T-helper 2 cell (primary cell): ENCODE measurements around the gene EEF1AKMT2.
"Not testable (repeated sequence)": the region's sequence is repeated elsewhere in the genome, so short reads cannot be mapped to it uniquely, and the experiment has no call there.

Experiments used
- DNase-seq, 5 experiments: peaks; one replicate each; pipeline versions ENCODE4 v3.0.0 to v3.0.0-alpha.2; 2012 to 2022
- total RNA-seq, 2 donors: gene quantifications; one replicate each; lab custom pipeline; 2026; lab: John Stamatoyannopoulos, UW

The EEF1AKMT2 gene
- 6.9 to 7.5 reads per million in 2 donors for total RNA-seq

DNA sequence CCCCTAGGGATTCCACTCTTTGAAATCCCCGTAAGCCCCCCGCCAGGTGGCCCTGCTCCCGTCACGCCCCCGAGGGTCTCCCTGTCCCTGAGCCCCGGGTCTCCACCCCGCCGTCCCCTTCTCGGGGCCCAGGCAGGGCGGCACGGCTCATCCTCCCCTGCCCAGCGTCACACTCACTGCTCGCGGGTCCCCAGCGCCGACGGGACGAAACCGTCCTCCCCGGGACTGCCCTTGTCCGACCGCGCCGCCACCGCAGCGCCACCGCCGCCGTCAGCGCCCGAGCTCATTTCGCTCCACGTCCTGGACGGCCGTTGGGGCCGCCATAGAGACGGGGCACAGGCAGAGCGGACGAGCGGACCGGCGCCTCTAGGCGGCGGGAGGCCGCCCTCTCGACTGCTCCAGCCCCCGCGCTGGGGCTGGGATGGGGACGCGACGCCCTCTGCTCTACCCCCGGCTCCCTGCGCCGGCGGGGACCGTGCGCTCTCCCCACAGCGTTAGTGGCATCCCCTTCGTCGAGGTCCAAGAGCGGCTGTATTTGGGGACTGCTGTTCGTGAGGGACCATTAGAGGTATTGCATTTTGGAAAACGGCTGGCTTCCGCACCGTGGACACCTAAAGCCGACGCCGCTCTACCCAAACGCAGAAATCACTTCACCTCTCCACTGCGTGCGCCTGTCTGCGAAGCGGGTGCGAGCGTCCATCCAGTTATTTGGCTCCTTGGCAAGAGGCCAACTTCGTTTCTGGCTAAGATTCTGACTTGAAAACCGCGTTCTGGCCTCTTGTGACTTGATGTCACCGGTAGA is at the start of gene EEF1AKMT2:
TSS of gene EEF1AKMT2 (minus strand) at position 341 of the 802 bp plus-strand sequence. CDS start at position 287, 54 bp downstream.
- peak; percentile 56 to 91 (median 74) for DNase-seq

DNA sequence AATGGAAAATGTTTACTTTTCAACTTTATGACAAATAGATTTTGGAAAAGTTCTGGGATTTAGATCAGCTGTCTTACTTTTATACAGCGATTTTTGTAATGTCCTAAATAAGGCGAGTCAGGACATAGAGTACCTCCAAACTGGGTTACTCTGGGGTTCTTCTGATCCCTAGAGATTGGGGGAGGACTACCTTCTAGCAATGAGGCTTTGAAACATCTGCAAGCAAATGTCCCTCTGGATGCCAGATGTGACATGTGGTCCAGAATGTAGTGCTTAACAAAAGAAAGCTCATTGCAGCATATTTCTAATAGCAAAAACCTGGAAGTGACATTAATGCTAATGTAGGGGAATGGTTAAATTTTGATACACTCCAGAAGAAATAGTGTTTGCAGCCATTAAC is 46.0 kb upstream of the EEF1AKMT2 start:
- DNase-seq, result no peak

DNA sequence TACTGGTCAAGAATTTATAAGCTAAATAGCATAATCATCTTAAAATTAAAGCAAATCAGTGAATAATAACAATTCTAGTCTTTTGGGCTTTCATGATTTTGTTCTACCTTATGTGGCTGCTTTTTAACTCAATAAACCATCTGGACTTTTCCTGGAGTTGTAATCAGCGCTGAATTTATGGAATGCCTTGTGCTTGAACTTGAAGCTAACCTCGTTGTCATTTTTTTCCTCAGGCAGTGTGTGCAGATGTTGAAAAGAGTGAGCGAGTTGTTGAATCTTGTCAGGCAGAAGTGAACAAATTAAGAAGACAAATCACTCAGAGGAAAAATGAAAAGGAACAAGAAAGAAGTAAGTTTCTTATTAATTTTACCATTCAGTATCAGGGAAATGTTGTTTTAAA is 39.4 kb upstream of the EEF1AKMT2 start:
- DNase-seq, result no peak

DNA sequence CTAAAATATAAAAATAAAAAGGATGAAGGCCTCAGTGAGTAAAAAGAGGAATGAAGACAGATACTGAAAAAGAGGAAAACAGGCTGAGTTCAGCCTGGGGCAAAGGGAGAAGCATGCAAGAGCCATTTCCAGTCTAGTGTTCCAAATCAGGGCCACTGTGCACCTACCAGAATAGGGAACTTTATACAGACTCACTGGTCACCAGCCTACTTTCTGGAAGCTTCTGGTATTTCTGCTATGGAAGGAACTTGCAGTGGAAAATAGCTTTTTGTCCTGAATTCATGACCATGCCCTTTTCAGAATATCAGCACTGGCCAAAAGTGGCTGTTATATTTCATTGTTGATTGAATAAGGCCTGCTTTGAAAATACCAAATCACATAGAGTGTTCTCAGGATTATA is 38.8 kb upstream of the EEF1AKMT2 start:
- DNase-seq, result no peak

DNA sequence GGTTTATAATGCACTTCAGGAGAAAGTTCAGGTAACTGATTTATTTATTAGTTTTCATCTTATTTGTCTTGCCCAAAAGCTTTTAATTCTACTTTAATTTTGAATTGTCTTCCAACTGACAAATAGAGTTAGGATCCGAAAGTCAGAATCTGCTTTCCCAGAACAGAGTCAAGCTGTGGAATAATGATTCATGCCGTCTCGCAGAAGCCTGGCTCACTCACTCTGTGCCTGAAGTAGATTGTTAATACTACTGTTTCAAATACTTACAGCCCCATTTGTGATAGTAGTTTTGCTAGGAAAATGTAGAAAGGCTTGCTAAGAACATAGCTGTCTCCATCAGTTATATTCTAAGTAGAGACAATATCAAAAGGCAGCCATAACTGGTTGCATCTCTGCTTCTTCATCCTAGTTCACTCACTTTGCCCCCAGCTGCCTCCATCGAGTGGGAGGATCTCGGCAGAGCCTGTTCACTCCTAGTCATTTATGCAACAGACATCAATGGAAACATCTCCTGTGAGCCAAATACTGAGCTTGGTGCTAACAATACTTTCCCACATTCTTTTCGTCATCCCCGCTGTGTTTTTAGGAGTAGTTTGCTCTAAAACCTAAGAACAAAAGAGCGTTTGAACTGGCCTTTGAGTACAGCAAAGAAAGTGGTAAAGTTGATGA is 37.9 kb upstream of the EEF1AKMT2 start:
- DNase-seq, result no peak

DNA sequence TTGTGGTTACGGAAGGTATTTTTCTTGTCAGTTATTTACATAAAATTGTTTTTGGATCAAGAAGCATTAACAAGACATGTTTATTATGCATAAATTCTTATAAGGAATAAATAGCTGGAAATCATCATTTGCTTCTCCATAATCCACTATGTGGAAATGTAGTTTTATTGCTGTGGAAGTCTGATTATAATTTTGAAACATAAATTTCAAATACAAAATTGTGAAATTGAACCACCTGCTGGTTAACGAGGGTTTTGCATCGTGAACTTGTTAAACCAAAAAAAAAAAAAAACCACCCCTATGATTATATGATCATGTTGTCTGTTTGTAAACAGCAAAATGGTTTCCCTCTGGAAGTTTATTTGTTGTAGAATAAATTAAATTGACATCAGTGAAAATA is 35.8 kb upstream of the EEF1AKMT2 start:
- peak in 1 of 5 experiments; percentile 37 for DNase-seq

DNA sequence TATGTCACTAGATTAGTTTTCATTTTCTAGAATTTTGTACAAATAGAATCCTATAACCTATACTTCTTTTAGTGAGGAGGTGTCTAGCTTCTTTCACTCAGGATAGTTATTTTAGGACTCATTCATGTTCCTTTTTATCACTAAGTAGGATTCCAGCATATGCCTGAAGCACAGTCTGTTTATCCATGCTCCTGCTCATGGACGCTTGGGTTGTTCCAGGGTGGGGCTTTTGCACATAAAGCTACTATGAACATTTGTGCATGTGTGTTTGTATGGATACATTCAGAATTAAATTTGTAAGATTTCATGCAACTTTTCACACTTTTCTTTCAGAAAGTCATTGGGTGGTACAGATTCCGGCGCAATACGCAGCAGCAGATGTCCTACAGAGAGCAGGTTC is 34.6 kb upstream of the EEF1AKMT2 start:
- DNase-seq, result no peak

DNA sequence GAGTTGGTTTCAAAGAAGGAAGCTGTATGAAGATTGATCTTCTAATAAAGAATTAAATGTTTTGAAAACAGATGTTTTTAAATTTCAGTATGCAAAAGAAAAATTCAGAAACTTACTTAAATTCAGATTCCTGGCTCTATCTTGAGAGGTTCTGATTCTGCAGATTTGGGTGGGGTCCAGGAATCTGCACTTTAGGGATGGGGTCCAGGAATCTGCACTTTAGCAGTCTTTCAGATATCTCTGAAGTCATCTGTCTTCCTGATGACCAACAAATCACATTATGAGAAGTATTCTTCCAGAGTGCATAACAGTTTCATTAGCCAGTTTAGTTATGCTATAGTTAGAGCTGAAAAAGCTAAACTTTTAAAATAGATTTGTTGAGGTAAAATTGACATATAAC is 34.0 kb upstream of the EEF1AKMT2 start:
- DNase-seq, result no peak

DNA sequence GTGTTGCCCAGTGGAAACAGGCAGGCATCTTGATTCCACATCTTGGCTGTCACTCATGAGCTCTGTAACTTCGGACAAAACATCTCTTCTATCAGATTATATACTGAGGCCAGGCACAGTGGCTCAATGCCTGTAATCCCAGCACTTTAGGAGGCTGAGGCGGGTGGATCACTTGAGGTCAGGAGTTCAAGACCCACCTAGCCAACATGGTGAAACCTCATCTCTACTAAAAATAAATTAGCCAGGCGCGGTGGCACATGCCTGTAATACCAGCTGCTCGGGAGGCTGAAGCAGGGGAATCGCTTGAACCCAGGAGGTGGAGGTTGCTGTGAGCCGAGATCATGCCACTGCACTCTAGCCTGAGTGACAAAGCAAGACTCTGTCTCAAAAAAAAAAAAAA is 33.2 kb upstream of the EEF1AKMT2 start:
- not testable (repeated sequence) for DNase-seq

DNA sequence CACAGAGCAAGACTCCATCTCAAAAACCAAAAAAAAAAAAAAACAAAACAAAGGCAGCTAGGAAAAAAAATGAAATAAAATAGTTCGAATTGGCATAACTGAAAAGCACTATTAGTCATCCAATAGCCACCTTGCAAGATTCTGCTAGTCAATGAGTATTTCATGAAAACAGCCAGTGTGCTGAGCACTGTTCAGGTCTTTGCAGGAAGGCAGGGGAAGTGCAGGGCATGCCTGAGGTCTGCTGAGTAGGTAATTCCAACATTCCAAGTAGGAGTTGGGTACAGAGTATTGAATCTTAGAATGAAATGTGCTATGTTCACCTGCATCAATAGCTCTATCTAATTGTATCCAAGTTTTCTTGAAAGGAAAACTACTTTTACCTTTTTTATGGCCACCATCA is 32.8 kb upstream of the EEF1AKMT2 start:
- no peak for DNase-seq

DNA sequence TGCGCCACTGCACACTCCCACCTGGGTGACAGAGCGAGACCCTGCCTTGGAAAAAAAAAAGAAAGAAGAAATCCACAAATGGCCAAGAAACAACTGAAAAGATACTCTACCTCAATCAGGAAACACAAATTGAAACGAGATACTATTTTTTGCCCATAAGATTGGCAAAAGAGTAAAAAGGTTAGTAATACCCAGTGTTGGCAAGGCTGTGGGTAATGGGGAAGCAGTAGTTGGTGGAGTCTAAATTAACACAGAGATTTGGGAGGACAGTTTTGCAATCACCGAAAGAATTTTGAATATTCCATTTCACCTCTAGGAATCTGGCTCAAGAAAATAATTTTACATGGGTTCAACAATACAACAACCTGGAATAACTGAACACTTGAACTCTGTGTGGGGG is 29.8 kb upstream of the EEF1AKMT2 start:
- no peak for DNase-seq

DNA sequence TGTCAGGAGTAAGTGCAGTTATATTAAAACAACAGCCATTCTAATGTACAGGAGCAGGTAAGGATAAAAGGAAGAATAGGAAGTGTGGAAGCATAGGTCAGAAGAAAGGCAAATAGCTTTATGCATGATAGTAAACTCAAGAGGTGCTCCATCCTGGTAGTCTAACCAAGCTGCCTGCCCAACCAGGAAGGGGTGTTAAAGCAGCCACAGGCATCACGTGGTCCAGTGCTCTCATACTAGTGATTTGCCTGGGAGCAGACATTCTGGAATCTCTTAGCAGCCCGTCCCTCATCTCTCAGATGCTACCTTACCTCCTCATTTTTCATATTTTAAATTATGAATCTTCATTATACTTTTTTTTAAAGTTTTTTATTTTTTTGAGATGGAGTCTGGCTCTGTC is 28.4 kb upstream of the EEF1AKMT2 start:
- no peak for DNase-seq

DNA sequence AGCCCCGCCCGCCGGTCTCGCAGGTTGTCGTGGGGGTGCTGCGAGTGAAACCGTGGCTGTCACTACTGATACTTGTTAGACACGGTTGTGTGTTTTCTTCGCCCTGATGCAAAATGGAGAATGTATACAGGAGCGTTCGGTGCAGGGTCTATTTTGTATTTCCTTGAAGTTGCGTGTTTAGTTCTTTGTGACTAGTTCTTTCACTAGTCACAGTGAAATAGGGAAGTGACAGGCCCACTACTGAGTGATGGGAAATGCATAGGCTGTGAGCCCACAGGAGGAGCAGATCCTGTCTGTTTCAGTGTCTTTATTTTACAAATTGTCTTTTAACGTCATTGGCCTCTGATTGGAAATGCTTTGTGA is 10.6 kb upstream of the EEF1AKMT2 start:
- DNase-seq, result peak in 1 of 5 experiments; percentile 12

DNA sequence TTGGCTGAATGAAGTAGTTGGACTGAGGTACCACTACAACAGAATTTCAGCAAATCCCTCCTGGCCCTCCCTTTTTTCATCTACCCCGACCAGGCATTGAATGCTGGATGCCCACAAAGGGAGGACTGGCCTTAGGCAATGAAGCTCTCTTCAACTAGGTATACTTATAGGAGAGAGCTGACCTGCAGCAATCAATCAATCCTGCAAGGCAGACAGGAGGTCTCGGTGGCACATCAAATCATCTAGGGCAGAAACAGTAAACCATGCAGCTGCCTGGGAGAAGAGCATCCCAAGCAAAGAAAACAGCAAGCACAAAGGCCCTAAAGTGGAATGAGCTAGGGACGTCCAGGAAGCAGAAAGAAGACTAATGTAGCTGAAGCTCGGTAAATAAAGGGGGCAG is 7.5 kb upstream of the EEF1AKMT2 start:
- DNase-seq, result no peak

DNA sequence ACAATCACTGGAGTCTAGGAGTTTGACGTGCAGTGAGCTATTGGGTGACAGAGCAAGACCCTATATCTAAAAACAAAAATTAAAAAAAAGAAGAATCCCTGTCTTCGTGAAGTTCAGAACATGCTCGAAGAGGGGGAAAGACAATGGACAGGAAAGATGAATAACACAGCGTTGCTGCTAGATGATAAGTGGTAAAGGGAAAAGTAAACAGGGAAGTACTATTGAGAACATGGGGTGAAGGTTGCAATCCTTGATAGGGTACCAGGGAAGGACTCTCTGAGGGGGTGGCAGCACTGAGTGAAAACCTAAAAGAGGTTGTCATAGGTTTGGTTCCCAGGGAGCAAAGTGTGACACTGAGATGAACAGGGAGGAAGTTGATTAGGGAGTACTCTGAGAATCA is 7.1 kb upstream of the EEF1AKMT2 start:
- no peak for DNase-seq

DNA sequence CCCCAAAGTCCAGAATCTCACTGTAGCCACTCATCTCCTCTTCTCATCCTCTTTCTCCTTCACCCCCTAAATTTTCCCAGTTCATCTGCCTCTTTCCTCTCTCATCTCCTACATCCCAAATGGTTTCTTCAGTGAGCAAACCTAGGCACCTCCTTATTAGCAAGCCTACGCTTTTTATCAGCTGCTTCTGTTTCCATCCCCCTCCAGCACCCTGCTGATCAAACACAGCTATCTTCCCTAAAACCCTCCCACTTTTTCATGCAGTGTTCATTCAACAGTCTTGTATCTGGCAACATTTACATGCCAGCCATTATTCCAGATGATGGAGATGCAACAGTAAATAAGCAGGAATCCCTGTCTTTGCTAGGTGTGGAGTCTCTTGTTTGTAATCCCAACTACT is 6.7 kb upstream of the EEF1AKMT2 start:
- DNase-seq, result no peak

DNA sequence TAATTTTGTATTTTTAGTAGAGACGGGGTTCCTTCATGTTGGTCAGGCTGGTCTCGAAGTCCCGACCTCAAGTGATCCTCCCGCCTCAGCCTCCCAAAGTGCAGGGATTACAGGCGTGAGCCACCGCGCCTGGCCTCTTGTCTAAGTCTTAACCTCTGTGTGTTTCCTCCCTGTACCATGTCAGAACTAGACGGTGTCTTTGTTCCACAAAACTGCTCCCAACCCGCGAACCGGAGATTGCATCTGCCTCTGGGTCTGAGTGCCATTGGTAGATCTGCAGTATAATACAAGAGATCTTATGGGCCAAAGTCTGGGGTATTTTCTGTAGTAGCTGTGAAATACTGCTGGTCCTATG is 1.3 kb upstream of the EEF1AKMT2 start:
- no peak for DNase-seq

DNA sequence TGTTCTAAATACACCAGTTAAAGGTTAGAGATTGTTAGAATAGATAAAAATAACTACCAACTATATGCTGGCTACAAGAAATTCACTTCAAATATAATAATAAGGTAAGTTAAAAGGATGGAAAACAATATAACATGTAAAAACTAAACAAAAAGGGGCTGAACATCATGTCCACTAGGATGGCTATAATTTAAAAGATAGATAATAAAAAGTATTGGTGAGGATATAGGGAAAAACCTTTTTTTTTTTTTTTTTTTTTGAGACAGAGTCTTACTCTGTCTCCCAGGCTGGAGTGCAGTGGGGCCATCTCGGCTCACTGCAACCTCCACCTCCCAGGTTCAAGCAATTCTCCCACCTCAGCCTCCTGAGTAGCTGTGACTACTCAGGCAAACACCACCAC is 8.8 kb downstream of the EEF1AKMT2 start:
- DNase-seq, result not testable (repeated sequence)

DNA sequence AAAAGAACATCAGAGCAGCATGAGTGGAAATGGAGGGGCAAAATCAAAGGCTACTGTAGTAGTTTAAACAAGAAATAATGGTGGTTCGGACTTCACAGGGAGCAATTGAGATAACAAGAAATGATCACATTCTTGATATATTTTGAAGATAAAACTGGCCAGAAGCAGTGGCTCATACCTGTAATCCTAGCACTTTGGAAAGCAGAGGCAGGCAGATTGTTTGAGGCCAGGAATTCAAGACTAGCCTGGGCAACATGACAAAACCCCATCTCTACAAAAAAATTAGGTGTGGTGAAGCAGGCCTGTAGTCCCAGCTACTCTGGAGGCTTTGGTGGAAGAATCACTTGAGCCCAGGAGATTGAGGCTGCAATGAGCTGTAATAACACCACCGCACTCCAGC is 22.9 kb downstream of the EEF1AKMT2 start:
- no peak for DNase-seq

DNA sequence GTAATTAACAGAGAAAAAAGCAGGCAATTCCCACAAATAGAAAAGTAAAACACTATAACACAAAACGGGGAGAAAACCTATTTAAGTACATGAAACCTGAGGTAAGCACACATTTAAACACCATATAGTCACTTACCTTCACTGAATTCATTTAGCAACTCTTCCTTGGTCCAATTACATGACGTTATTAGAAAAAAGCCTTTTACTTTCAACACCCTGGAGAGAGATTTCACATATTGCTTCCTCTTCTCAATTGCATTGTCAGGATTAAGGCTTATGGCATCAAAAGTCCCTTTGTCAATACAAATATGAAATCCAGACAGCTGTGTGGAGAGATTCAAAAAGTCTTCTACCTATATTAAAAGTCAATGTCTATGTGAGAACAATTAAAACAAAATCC is 26.4 kb downstream of the EEF1AKMT2 start:
- no peak for DNase-seq

DNA sequence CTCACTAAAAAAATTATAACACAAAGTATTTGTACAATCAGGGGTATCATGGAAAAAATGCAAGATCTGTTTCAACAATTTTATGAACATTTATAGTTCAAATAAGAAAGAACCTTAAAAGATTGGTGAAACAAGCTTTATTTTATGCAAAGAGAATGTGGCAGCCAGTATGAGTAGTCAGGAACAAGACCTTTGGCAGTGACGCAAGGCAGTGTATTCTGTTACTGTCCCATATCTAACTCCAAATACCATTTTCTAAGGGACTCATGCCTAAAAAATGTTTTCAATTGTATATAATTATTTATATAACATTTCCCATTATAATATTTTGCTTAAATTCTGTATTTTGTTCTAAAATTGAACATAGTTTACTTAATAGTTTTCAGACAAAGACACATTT is 28.4 kb downstream of the EEF1AKMT2 start:
- no peak for DNase-seq

DNA sequence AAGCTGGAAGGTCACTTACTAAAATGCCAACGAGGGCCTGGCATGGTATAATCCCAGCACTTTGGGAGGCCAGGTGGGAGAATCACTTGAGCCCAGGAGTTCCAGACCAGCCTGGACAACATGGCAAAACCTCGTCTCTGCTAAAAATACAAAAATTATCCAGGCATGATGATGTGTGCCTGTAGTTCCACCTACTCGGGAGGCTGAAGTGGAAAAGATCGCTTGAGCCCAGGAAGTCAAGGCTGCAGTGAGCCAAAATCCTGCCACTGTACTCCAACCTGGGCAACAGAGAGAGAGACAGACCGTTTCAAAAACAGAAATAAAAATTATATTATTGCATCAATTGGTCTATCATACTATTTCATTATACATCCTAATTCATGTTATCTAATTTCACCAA is 29.4 kb downstream of the EEF1AKMT2 start:
- no peak for DNase-seq

DNA sequence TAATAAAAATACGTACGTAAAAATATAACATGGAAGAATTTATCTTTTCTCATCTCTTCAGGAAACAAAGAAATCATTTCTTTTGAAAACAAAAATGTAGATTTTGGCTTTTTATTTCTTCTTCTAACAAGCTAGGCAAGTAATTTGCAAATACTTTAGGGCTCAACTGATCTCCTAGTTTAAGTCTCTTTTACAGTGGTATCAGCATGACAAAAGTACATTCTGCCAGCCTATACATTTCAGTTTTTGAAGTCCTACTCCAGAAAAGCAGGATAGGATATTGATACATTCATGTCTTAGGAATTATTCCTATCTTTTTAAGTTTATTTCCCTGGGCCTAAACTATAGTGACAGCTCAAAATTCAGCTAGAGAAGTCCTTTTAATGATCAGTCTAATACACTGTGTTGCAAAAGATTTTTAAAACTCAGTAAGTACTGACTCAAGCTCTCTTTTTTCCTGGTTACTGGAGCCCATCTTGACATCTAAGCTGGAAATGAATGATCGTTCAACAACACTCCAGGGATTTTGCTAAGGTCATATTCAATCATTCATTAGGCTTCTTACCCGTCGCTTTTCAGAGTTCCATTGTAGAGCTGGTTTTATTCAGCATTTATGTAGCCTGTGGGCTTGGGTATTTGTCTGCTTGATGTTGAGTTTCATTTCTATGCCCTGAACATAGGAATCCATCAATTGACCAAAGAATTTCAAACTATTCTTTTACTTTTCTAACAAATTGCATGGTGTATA is 35.4 kb downstream of the EEF1AKMT2 start:
- no peak for DNase-seq

DNA sequence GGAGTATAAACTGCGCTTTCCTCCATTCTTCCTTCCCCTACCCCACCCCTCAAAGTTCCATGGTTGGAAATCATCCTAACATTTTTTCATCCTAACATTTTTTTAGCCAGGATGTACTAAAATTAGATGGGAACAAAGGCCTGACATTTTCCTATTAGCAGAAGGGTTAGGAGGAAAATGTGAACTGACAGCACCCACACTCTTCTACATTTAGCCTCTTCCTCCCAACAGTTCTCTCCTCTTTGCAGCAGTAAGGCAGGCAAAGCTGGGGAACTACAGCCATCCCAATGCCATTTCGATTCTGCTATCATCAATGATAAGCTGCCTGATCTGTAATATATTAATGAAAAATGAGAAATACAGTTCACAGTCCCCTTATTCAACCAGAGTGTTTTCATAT is 36.1 kb downstream of the EEF1AKMT2 start:
- no peak for DNase-seq
